ENCODE results near the gene ADGRA3.
"Not testable (repeated sequence)": the region's sequence is repeated elsewhere in the genome, so short reads cannot be mapped to it uniquely, and the experiment has no call there.

The ADGRA3 gene

GRCh38 chr4:22478426-22478825, 37.4 kb downstream of the ADGRA3 start:
- DNase-seq (ENCODE audit: low spot score) = no peak

GRCh38 chr4:22477813-22478182, 38.1 kb downstream of the ADGRA3 start:
- DNase-seq (ENCODE audit: low spot score) = no peak

- no peak for DNase-seq (ENCODE audit: low spot score)
Observed at GRCh38 chr4:22477136-22477812, 38.6 kb downstream of the ADGRA3 start.

- DNase-seq (ENCODE audit: low spot score) = no peak
Observed at GRCh38 chr4:22476011-22476410, 39.9 kb downstream of the ADGRA3 start.

- not testable (repeated sequence) for DNase-seq (ENCODE audit: low spot score)
Observed at GRCh38 chr4:22475311-22475646, 40.6 kb downstream of the ADGRA3 start.

- no peak for DNase-seq (ENCODE audit: low spot score)
Observed at GRCh38 chr4:22474636-22475310, 41.1 kb downstream of the ADGRA3 start.

GRCh38 chr4:22473268-22473667, 42.6 kb downstream of the ADGRA3 start:
- no peak for DNase-seq (ENCODE audit: low spot score)

GRCh38 chr4:22471999-22472461, 43.8 kb downstream of the ADGRA3 start:
- no peak for DNase-seq (ENCODE audit: low spot score)

- DNase-seq (ENCODE audit: low spot score) = no peak
Observed at GRCh38 chr4:22471419-22471818, 44.4 kb downstream of the ADGRA3 start.

GRCh38 chr4:22466581-22466980, 49.3 kb downstream of the ADGRA3 start:
- no peak for DNase-seq (ENCODE audit: low spot score)

- no peak for DNase-seq (ENCODE audit: low spot score)
Observed at GRCh38 chr4:22465996-22466395, 49.9 kb downstream of the ADGRA3 start.

GRCh38 chr4:22465349-22465748, 50.5 kb downstream of the ADGRA3 start:
- no peak for DNase-seq (ENCODE audit: low spot score)

- peak; percentile 2 for DNase-seq (ENCODE audit: low spot score)
Observed at GRCh38 chr4:22463179-22463578, 52.7 kb downstream of the ADGRA3 start.

GRCh38 chr4:22462688-22463087, 53.2 kb downstream of the ADGRA3 start:
- DNase-seq (ENCODE audit: low spot score) = no peak

GRCh38 chr4:22460266-22460665, 55.6 kb downstream of the ADGRA3 start:
- no peak for DNase-seq (ENCODE audit: low spot score)

- no peak for DNase-seq (ENCODE audit: low spot score)
Observed at GRCh38 chr4:22458098-22458497, 57.8 kb downstream of the ADGRA3 start.

GRCh38 chr4:22457348-22457747, 58.5 kb downstream of the ADGRA3 start:
- DNase-seq (ENCODE audit: low spot score) = no peak

GRCh38 chr4:22456291-22456690, 59.6 kb downstream of the ADGRA3 start:
- DNase-seq (ENCODE audit: low spot score) = no peak

GRCh38 chr4:22454955-22455354, 60.9 kb downstream of the ADGRA3 start:
- no peak for DNase-seq (ENCODE audit: low spot score)

GRCh38 chr4:22454216-22454838, 61.5 kb downstream of the ADGRA3 start:
- no peak for DNase-seq (ENCODE audit: low spot score)

- no peak for DNase-seq (ENCODE audit: low spot score)
Observed at GRCh38 chr4:22444813-22445212, 71.1 kb downstream of the ADGRA3 start.

GRCh38 chr4:22442956-22443355, 72.9 kb downstream of the ADGRA3 start:
- DNase-seq (ENCODE audit: low spot score) = no peak

- no peak for DNase-seq (ENCODE audit: low spot score)
Observed at GRCh38 chr4:22440999-22441398, 74.9 kb downstream of the ADGRA3 start.
